Measurements from ENCODE around the gene BCLAF1.

DNA sequence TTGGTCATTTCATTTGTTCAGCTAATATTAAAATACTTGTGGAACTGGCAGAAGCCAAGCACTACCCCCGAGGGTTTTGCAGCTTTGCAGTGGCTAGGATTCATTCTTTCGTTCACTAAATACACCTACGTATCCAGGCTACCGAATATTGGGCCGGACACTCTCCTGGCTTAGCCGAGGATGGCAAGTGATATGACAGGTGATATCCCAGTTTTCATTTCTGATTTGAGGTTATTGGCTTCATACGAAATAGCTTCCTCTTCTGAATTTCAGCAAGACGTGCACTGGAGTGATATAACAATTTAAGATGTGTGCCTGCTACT, 39.0 kb downstream of the BCLAF1 start:
- TF ChIP-seq, protein P1, sequence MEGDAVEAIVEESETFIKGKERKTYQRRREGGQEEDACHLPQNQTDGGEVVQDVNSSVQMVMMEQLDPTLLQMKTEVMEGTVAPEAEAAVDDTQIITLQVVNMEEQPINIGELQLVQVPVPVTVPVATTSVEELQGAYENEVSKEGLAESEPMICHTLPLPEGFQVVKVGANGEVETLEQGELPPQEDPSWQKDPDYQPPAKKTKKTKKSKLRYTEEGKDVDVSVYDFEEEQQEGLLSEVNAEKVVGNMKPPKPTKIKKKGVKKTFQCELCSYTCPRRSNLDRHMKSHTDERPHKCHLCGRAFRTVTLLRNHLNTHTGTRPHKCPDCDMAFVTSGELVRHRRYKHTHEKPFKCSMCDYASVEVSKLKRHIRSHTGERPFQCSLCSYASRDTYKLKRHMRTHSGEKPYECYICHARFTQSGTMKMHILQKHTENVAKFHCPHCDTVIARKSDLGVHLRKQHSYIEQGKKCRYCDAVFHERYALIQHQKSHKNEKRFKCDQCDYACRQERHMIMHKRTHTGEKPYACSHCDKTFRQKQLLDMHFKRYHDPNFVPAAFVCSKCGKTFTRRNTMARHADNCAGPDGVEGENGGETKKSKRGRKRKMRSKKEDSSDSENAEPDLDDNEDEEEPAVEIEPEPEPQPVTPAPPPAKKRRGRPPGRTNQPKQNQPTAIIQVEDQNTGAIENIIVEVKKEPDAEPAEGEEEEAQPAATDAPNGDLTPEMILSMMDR (IDR thresholded peaks at IDR 0.05), result no peak
- TF ChIP-seq POLR2A (IDR thresholded peaks at IDR 0.05), result no peak
- TF ChIP-seq EP300 (IDR thresholded peaks at IDR 0.05), result no peak

Data from tibial nerve (tissue), 4 donors.